ENCODE measurements around the gene CCT5. TPM values are rescaled to one million over a fixed set of nuclear protein-coding genes. Genes with fewer than 3 reads are reported as not detected.
A peak's percentile ranks its signal among the peaks of the same experiment; 100 is the strongest.
"Not testable (repeated sequence)": the region's sequence is repeated elsewhere in the genome, so short reads cannot be mapped to it uniquely, and the experiment has no call there.

CCT5 gene
- total RNA-seq, 2 donors from 2014 or later, result 347 to 353 TPM

GRCh38 chr5:10233011-10233410 is 17.1 kb upstream of the CCT5 start:
- Mint-ChIP-seq H3K9me3 (no peaks in the 10 kb centered on the region), H3K27ac (no peak overlapping the region), H3K36me3 (peaks cover 0 to 16% of the 10 kb centered on the region in 2 donors)
- ATAC-seq, result no peak
- DNase-seq (ENCODE audit: low spot score in 2 of 2), result no peak

DNA sequence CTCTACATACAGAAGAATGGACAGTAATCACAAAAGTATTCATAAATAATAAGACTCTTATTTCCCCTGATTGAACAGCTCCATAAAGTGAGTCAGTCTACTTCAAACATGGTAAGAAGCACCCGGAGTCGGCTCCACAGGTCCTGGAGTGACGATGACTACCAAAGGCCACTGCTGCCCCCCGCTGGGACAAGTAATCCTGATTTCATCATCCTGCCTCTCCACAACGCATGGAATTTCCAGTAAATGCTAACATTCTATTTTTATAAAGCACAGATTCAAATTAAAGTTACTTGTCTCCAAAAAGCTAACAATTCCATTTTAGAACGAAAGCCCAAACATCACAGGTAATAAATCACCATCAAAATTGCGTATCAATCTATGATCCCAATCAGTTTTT is 16.6 kb upstream of the CCT5 start:
- ATAC-seq (no peak), DNase-seq (ENCODE audit: low spot score in 2 of 2) (no peak)
- Mint-ChIP-seq H3K27ac (no peak overlapping the region), H3K9me3 (no peaks in the 10 kb centered on the region), H3K36me3 (peaks cover 0 to 18% of the 10 kb centered on the region in 2 donors)

GRCh38 chr5:10235350-10235749 is 14.7 kb upstream of the CCT5 start:
- no peak overlapping the region for H3K27ac Mint-ChIP-seq
- peaks cover 0 to 17% of the 10 kb centered on the region in 2 donors for H3K36me3 Mint-ChIP-seq
- H3K9me3 Mint-ChIP-seq, result no peaks in the 10 kb centered on the region
- no peak for DNase-seq (ENCODE audit: low spot score in 2 of 2)
- no peak for ATAC-seq

DNA sequence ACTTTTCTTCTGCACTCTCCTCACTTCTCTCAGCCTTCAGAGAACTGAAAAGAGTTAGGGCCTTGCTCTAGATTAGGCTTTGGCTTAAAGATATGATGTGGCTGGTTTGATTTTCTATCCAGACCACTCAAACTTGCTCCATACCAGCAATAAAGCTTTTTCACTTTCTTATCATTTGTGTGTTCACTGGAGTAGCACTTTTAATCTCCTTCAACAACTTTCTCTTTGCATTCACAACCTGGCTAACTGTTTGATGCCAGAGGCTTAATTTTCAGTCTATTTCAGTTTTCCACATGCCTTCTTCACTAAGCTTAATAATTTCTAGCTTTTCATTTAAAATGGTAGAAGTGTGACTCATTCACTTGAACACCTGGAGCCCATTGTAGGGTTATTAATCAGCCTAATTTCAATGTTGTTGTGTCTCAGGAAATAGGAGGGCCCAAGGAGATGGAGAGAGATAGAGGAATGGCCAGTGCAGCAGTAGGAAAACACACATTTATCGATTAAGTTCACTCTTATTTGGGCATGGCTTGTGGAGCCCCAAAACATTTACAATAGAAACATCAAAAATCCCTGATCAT is 6.3 kb upstream of the CCT5 start:
- H3K27ac Mint-ChIP-seq, result peak overlapping the region in 1 of 2 donors; percentile 17
- no peak for DNase-seq (ENCODE audit: low spot score in 2 of 2)
- ATAC-seq, result peak in 1 of 2 donors; percentile 67
- peaks cover 5 to 13% of the 10 kb centered on the region in 2 donors for H3K36me3 Mint-ChIP-seq
- no peaks in the 10 kb centered on the region for H3K9me3 Mint-ChIP-seq

- Mint-ChIP-seq H3K27ac (no peak overlapping the region), H3K36me3 (peaks cover 5 to 15% of the 10 kb centered on the region in 2 donors), H3K9me3 (no peaks in the 10 kb centered on the region)
- DNase-seq (ENCODE audit: low spot score in 2 of 2) (no peak), ATAC-seq (no peak)
These were observed 5.6 kb upstream of the CCT5 start for GRCh38 chr5:10244342-10244944.

GRCh38 chr5:10246761-10247160 is 3.3 kb upstream of the CCT5 start:
- H3K36me3 Mint-ChIP-seq, result peaks cover 17 to 28% of the 10 kb centered on the region in 2 donors
- H3K9me3 Mint-ChIP-seq, result no peaks in the 10 kb centered on the region
- no peak for DNase-seq (ENCODE audit: low spot score in 2 of 2)
- no peak overlapping the region for H3K27ac Mint-ChIP-seq
- no peak for ATAC-seq

GRCh38 chr5:10247217-10247616 is 2.9 kb upstream of the CCT5 start:
- H3K36me3 Mint-ChIP-seq, result peaks cover 22 to 32% of the 10 kb centered on the region in 2 donors
- ATAC-seq; DNase-seq (ENCODE audit: low spot score in 2 of 2); H3K9me3 Mint-ChIP-seq; H3K27ac Mint-ChIP-seq: not testable (repeated sequence)

- no peak for DNase-seq (ENCODE audit: low spot score in 2 of 2)
- Mint-ChIP-seq H3K9me3 (no peaks in the 10 kb centered on the region), H3K27ac (peak overlapping the region; percentile 99 to 100), H3K36me3 (peaks cover 23 to 33% of the 10 kb centered on the region in 2 donors)
- peak; percentile 2 to 6 for ATAC-seq
These were observed 1.5 kb upstream of the CCT5 start for GRCh38 chr5:10248378-10249260.

- Mint-ChIP-seq H3K36me3 (peaks cover 38 to 44% of the 10 kb centered on the region in 2 donors), H3K9me3 (no peaks in the 10 kb centered on the region), H3K27ac (peak overlapping the region; percentile 96 to 99)
- ATAC-seq (peak in 1 of 2 donors; percentile 11), DNase-seq (ENCODE audit: low spot score in 2 of 2) (no peak)
These were observed 761 bp downstream of the CCT5 start for GRCh38 chr5:10250806-10251276.

DNA sequence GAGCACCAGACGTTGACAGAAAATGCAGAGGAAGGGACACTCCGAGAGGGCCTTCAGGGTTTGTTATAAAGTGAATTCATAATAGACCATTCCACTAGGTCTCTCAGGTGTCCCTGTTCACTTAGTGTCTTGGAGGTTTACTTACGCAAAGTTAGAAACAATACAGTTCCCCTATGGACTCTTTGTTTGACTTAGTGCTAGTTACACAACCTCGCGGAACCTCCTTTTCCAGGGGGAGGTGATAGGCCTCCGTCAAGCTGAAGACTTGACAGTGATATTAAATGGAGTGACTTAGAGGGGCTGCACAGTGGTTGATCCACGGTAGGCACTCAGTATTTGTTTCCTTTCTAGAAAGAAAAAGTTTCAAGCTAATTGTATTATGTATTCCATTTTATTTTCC is 1.3 kb downstream of the CCT5 start:
- ATAC-seq (no peak), DNase-seq (ENCODE audit: low spot score in 2 of 2) (no peak)
- Mint-ChIP-seq H3K27ac (peak overlapping the region; percentile 96 to 99), H3K36me3 (peaks cover 42 to 47% of the 10 kb centered on the region in 2 donors), H3K9me3 (no peaks in the 10 kb centered on the region)

DNA sequence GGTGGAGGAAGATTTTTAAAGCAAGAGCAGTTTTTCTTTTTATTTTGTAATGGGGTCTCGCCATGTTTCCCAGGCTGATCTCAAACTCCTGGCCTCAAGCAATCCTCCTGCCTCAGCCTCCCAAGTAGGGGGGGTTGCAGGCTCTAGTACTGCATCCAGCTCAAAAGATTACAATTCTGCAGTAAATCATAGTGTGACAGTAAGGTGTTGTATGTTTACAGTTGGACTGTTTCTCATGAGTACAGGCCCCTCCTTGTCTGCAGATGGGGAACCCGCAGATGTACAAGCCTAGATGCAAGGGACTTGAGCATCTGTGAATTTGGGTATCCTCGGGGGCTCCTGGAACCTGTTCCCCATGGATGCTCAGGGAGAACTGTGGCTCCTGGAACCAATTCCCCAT is 3.3 kb downstream of the CCT5 start:
- DNase-seq (ENCODE audit: low spot score in 2 of 2) (no peak), ATAC-seq (no peak)
- Mint-ChIP-seq H3K36me3 (peaks cover 49 to 50% of the 10 kb centered on the region in 2 donors), H3K27ac (peak overlapping the region in 1 of 2 donors; percentile 55), H3K9me3 (no peaks in the 10 kb centered on the region)

DNA sequence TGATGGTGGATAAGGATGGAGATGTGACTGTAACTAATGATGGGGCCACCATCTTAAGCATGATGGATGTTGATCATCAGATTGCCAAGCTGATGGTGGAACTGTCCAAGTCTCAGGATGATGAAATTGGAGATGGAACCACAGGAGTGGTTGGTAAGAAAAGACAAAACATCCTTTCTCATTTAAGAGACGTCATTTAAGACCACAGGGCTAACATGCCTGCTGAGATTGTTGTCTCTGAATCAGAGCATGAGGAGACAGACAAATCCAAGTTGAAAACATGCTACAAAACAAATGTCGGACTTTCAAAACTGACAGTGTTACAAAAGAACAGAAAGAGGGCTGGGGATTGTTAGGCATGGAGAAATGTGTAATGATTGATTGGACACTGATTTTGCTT is 4.6 kb downstream of the CCT5 start:
- H3K9me3 Mint-ChIP-seq, result no peaks in the 10 kb centered on the region
- H3K36me3 Mint-ChIP-seq, result peaks cover 47 to 57% of the 10 kb centered on the region in 2 donors
- ATAC-seq, result no peak
- H3K27ac Mint-ChIP-seq, result peak overlapping the region in 1 of 2 donors; percentile 6
- no peak for DNase-seq (ENCODE audit: low spot score in 2 of 2)

GRCh38 chr5:10257870-10258269 is 7.8 kb downstream of the CCT5 start:
- H3K27ac Mint-ChIP-seq, result peak overlapping the region; percentile 62 to 91
- ATAC-seq, result peak in 1 of 2 donors; percentile 85
- H3K36me3 Mint-ChIP-seq, result peaks cover 40 to 52% of the 10 kb centered on the region in 2 donors
- no peak for DNase-seq (ENCODE audit: low spot score in 2 of 2)
- H3K9me3 Mint-ChIP-seq, result no peaks in the 10 kb centered on the region

GRCh38 chr5:10259899-10260298 is 9.8 kb downstream of the CCT5 start:
- H3K9me3 Mint-ChIP-seq, result no peaks in the 10 kb centered on the region
- peak overlapping the region; percentile 61 to 92 for H3K27ac Mint-ChIP-seq
- ATAC-seq (no peak), DNase-seq (ENCODE audit: low spot score in 2 of 2) (no peak)
- H3K36me3 Mint-ChIP-seq, result peaks cover 35 to 47% of the 10 kb centered on the region in 2 donors

GRCh38 chr5:10261065-10261464 is 11.0 kb downstream of the CCT5 start:
- DNase-seq (ENCODE audit: low spot score in 2 of 2) (no peak), ATAC-seq (no peak)
- peaks cover 27 to 40% of the 10 kb centered on the region in 2 donors for H3K36me3 Mint-ChIP-seq
- H3K9me3 Mint-ChIP-seq, result no peaks in the 10 kb centered on the region
- H3K27ac Mint-ChIP-seq, result peak overlapping the region in 1 of 2 donors; percentile 72

- ATAC-seq (no peak), DNase-seq (ENCODE audit: low spot score in 2 of 2) (no peak)
- H3K9me3 Mint-ChIP-seq, result no peaks in the 10 kb centered on the region
- peaks cover 26 to 35% of the 10 kb centered on the region in 2 donors for H3K36me3 Mint-ChIP-seq
- H3K27ac Mint-ChIP-seq, result no peak overlapping the region
These were observed 12.2 kb downstream of the CCT5 start for GRCh38 chr5:10262121-10262774.

All from activated naive CD4-positive, alpha-beta T cell treated with anti-CD3 and anti-CD28 coated beads, Interleukin-2, amount 50 U/mL, for 72 hours (primary cell).